ENCODE results near the gene TMEM117. TPM values are rescaled to one million over a fixed set of nuclear protein-coding genes. Genes with fewer than 3 reads are reported as not detected.

Gene TMEM117
- total and polyA plus RNA-seq, 8 donors = 1.9 to 52.5 (median 8.0) TPM

DNA sequence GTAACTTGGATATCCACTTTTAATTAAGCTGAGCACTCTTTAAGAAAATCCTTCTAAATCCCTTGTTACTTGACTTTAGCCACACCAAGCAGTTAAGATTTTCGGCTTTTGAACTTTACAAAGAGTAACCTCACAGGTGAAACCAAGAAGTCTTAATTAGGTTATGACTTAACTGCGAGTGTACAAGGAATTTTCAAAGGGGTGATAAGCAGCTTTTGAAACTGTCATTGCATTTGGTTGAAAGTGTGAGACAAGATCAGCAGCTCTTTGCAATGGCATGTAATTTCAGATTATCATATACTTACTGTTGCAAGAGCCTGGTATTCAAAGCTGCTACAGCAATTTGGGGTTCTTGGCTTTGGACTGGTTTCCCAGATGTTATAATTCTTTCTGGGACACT lies 137.5 kb downstream of the TMEM117 start:
- Histone ChIP-seq H3K36me3 (peaks cover 0 to 8% (median 0%) of the 10 kb centered on the region in 4 donors), H3K4me3 (no peak overlapping the region), H3K4me1 (no peaks in the 10 kb centered on the region), H3K27me3 (no peaks in the 10 kb centered on the region), H3K27ac (no peak overlapping the region), H3K9me3 (no peaks in the 10 kb centered on the region)
- intact Hi-C loops (cut with DNase I; ENCODE audit: low total_unique reads) = no loop called here
- DNase-seq = no peak
- TF ChIP-seq POLR2A (IDR thresholded peaks at IDR 0.05) = no peak
- TF ChIP-seq EP300 (IDR thresholded peaks at IDR 0.05) = no peak
- no peak for TF ChIP-seq CTCF (IDR thresholded peaks at IDR 0.05)
- TF ChIP-seq POLR2AphosphoS5 (IDR thresholded peaks at IDR 0.05) = no peak
- WGBS, 5 donors = 75 to 84% (median 78%) methylated on average over 2 of the region's 2 CpGs

DNA sequence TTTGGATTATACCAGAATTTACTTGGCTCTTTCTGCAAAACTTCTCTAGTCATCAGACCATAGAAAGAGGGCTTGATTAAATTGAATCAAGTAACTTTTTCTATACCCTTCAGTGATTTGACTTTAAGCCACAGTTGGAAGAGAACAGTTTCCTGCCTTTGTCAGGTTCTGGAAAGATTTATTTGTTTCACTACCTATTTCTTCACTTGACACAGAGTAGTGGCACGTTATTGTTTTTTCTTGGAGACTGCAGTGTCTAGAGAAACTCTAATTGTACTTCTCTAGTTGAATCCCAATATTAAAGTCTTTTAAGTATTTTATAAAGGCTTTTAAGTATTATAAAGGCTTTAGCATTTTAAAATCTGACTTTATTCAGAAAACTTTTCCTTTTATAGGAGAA lies 138.1 kb downstream of the TMEM117 start:
- peaks cover 0 to 8% (median 0%) of the 10 kb centered on the region in 4 donors for H3K36me3 ChIP-seq
- no peak for DNase-seq
- H3K4me1 ChIP-seq = no peaks in the 10 kb centered on the region
- TF ChIP-seq EP300 (IDR thresholded peaks at IDR 0.05) = no peak
- TF ChIP-seq POLR2A (IDR thresholded peaks at IDR 0.05) = no peak
- no peak for TF ChIP-seq POLR2AphosphoS5 (IDR thresholded peaks at IDR 0.05)
- no peak for TF ChIP-seq CTCF (IDR thresholded peaks at IDR 0.05)
- no peaks in the 10 kb centered on the region for H3K27me3 ChIP-seq
- WGBS, 5 donors = 24 to 57% (median 56%) methylated on average over 1 of the region's 1 CpG
- H3K4me3 ChIP-seq = no peak overlapping the region
- H3K9me3 ChIP-seq = no peaks in the 10 kb centered on the region
- intact Hi-C loops (cut with DNase I; ENCODE audit: low total_unique reads) = no loop called here
- no peak overlapping the region for H3K27ac ChIP-seq

- Histone ChIP-seq H3K4me1 (no peaks in the 10 kb centered on the region), H3K36me3 (peaks cover 0 to 8% (median 0%) of the 10 kb centered on the region in 4 donors), H3K27me3 (no peaks in the 10 kb centered on the region), H3K4me3 (no peak overlapping the region), H3K9me3 (peaks cover 0 to 15% (median 10%) of the 10 kb centered on the region in 4 donors), H3K27ac (no peak overlapping the region)
- 75 to 95% (median 87%) methylated on average over 3 of the region's 3 CpGs for WGBS, 5 donors
- TF ChIP-seq POLR2AphosphoS5 (IDR thresholded peaks at IDR 0.05) = no peak
- TF ChIP-seq EP300 (IDR thresholded peaks at IDR 0.05) = no peak
- no peak for TF ChIP-seq POLR2A (IDR thresholded peaks at IDR 0.05)
- TF ChIP-seq CTCF (IDR thresholded peaks at IDR 0.05) = no peak
- no peak for DNase-seq
- intact Hi-C loops (cut with DNase I; ENCODE audit: low total_unique reads) = no loop called here
Measured at GRCh38 chr12:43976027-43976426, 140.1 kb downstream of the TMEM117 start.

DNA sequence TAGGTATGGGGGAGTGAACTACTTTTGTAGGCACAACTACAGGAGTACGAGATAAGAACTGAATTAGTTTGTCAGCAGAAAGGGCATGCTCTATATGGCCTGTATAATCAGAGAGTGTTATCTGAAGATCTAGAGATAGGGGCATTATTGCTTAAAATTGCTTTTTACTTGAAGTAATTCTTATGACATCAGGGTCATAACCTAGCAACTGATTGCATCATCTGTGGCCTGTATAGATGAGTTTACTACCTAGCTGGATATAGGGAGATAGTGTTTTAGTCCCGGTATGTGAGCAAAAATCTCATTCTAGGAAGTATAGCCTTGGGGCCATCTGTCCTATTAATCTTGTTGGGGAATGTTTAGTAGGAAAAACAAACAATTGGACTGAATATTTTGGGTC lies 142.7 kb downstream of the TMEM117 start:
- no peak for TF ChIP-seq CTCF (IDR thresholded peaks at IDR 0.05)
- TF ChIP-seq POLR2AphosphoS5 (IDR thresholded peaks at IDR 0.05) = no peak
- no peak for TF ChIP-seq EP300 (IDR thresholded peaks at IDR 0.05)
- TF ChIP-seq POLR2A (IDR thresholded peaks at IDR 0.05) = no peak
- Histone ChIP-seq H3K9me3 (peaks cover 0 to 15% (median 10%) of the 10 kb centered on the region in 4 donors), H3K36me3 (no peaks in the 10 kb centered on the region), H3K27ac (no peak overlapping the region), H3K4me3 (no peak overlapping the region), H3K27me3 (no peaks in the 10 kb centered on the region), H3K4me1 (peaks cover 0 to 4% (median 0%) of the 10 kb centered on the region in 4 donors)
- 87 to 97% (median 96%) methylated on average over 2 of the region's 2 CpGs for WGBS, 5 donors
- intact Hi-C loops (cut with DNase I; ENCODE audit: low total_unique reads) = no loop called here
- no peak for DNase-seq

All from stomach (tissue), 9 donors.